GM21381 (cell line): Measurements from ENCODE around the gene SMU1.

Experiments
- ATAC-seq: cut with Tn5 transposase; IDR thresholded peaks from one replicate; pipeline ENCODE4 v1.9.1; 2021; ENCODE audit warnings: mild to moderate bottlenecking, moderate library complexity; ENCODE audit not compliant: unreplicated experiment

Gene SMU1

GRCh38 chr9:33076046-33077004 is at the start of gene SMU1:
Gene SMU1 (minus strand): TSS chr9:33076674. CDS start chr9:33076608, 66 bp downstream.
- ATAC-seq, result peak; percentile 99

- ATAC-seq, result no peak
Observed at GRCh38 chr9:33125461-33125860, 49.0 kb upstream of the SMU1 start.

GRCh38 chr9:33124751-33125381 is 48.4 kb upstream of the SMU1 start:
- no peak for ATAC-seq

GRCh38 chr9:33124046-33124445 is 47.6 kb upstream of the SMU1 start:
- ATAC-seq, result no peak

GRCh38 chr9:33123407-33124031 is 47.0 kb upstream of the SMU1 start:
- no peak for ATAC-seq

GRCh38 chr9:33120620-33121019 is 44.1 kb upstream of the SMU1 start:
- ATAC-seq, result no peak

- no peak for ATAC-seq
Observed at GRCh38 chr9:33117796-33118195, 41.3 kb upstream of the SMU1 start.

- no peak for ATAC-seq
Observed at GRCh38 chr9:33117306-33117705, 40.8 kb upstream of the SMU1 start.

GRCh38 chr9:33116860-33117259 is 40.4 kb upstream of the SMU1 start:
- no peak for ATAC-seq

- ATAC-seq, result no peak
Observed at GRCh38 chr9:33114746-33115145, 38.3 kb upstream of the SMU1 start.

- no peak for ATAC-seq
Observed at GRCh38 chr9:33113799-33114547, 37.5 kb upstream of the SMU1 start.

- no peak for ATAC-seq
Observed at GRCh38 chr9:33112094-33112493, 35.6 kb upstream of the SMU1 start.

- no peak for ATAC-seq
Observed at GRCh38 chr9:33111631-33112030, 35.2 kb upstream of the SMU1 start.

GRCh38 chr9:33110686-33111085 is 34.2 kb upstream of the SMU1 start:
- ATAC-seq, result no peak

- ATAC-seq, result no peak
Observed at GRCh38 chr9:33109850-33110595, 33.5 kb upstream of the SMU1 start.

GRCh38 chr9:33109097-33109496 is 32.6 kb upstream of the SMU1 start:
- no peak for ATAC-seq

- no peak for ATAC-seq
Observed at GRCh38 chr9:33108472-33108871, 32.0 kb upstream of the SMU1 start.

GRCh38 chr9:33107762-33108161 is 31.3 kb upstream of the SMU1 start:
- ATAC-seq, result no peak

- no peak for ATAC-seq
Observed at GRCh38 chr9:33106827-33107621, 30.6 kb upstream of the SMU1 start.
